ENCODE measurements around the gene CHADL. TPM values are rescaled to one million over a fixed set of nuclear protein-coding genes. Genes with fewer than 3 reads are reported as not detected.

CHADL gene
- total and polyA plus RNA-seq, 2 of the 8 experiments (the other 6 are each of a cell fraction or from before 2014, with no cell fraction given): 0.78 to 1.4 TPM

GRCh38 chr22:41257696-41258095 is 17.0 kb upstream of the CHADL start (continued):
- TF ChIP-seq, protein P1, sequence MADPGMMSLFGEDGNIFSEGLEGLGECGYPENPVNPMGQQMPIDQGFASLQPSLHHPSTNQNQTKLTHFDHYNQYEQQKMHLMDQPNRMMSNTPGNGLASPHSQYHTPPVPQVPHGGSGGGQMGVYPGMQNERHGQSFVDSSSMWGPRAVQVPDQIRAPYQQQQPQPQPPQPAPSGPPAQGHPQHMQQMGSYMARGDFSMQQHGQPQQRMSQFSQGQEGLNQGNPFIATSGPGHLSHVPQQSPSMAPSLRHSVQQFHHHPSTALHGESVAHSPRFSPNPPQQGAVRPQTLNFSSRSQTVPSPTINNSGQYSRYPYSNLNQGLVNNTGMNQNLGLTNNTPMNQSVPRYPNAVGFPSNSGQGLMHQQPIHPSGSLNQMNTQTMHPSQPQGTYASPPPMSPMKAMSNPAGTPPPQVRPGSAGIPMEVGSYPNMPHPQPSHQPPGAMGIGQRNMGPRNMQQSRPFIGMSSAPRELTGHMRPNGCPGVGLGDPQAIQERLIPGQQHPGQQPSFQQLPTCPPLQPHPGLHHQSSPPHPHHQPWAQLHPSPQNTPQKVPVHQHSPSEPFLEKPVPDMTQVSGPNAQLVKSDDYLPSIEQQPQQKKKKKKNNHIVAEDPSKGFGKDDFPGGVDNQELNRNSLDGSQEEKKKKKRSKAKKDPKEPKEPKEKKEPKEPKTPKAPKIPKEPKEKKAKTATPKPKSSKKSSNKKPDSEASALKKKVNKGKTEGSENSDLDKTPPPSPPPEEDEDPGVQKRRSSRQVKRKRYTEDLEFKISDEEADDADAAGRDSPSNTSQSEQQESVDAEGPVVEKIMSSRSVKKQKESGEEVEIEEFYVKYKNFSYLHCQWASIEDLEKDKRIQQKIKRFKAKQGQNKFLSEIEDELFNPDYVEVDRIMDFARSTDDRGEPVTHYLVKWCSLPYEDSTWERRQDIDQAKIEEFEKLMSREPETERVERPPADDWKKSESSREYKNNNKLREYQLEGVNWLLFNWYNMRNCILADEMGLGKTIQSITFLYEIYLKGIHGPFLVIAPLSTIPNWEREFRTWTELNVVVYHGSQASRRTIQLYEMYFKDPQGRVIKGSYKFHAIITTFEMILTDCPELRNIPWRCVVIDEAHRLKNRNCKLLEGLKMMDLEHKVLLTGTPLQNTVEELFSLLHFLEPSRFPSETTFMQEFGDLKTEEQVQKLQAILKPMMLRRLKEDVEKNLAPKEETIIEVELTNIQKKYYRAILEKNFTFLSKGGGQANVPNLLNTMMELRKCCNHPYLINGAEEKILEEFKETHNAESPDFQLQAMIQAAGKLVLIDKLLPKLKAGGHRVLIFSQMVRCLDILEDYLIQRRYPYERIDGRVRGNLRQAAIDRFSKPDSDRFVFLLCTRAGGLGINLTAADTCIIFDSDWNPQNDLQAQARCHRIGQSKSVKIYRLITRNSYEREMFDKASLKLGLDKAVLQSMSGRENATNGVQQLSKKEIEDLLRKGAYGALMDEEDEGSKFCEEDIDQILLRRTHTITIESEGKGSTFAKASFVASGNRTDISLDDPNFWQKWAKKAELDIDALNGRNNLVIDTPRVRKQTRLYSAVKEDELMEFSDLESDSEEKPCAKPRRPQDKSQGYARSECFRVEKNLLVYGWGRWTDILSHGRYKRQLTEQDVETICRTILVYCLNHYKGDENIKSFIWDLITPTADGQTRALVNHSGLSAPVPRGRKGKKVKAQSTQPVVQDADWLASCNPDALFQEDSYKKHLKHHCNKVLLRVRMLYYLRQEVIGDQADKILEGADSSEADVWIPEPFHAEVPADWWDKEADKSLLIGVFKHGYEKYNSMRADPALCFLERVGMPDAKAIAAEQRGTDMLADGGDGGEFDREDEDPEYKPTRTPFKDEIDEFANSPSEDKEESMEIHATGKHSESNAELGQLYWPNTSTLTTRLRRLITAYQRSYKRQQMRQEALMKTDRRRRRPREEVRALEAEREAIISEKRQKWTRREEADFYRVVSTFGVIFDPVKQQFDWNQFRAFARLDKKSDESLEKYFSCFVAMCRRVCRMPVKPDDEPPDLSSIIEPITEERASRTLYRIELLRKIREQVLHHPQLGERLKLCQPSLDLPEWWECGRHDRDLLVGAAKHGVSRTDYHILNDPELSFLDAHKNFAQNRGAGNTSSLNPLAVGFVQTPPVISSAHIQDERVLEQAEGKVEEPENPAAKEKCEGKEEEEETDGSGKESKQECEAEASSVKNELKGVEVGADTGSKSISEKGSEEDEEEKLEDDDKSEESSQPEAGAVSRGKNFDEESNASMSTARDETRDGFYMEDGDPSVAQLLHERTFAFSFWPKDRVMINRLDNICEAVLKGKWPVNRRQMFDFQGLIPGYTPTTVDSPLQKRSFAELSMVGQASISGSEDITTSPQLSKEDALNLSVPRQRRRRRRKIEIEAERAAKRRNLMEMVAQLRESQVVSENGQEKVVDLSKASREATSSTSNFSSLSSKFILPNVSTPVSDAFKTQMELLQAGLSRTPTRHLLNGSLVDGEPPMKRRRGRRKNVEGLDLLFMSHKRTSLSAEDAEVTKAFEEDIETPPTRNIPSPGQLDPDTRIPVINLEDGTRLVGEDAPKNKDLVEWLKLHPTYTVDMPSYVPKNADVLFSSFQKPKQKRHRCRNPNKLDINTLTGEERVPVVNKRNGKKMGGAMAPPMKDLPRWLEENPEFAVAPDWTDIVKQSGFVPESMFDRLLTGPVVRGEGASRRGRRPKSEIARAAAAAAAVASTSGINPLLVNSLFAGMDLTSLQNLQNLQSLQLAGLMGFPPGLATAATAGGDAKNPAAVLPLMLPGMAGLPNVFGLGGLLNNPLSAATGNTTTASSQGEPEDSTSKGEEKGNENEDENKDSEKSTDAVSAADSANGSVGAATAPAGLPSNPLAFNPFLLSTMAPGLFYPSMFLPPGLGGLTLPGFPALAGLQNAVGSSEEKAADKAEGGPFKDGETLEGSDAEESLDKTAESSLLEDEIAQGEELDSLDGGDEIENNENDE (IDR thresholded peaks at IDR 0.05; ENCODE audit: insufficient replicate concordance, low read length): no peak
- no peak for TF ChIP-seq KDM4A (IDR thresholded peaks at IDR 0.05; ENCODE audit: low read depth, low read length, severe bottlenecking)
- TF ChIP-seq HDAC2 (IDR thresholded peaks at IDR 0.05; ENCODE audit: borderline replicate concordance in 1 of 2, low read depth in 2 of 2, low read length in 2 of 2): no peak
